ENCODE measurements around the gene ACTR2.
"Not testable (repeated sequence)": the region's sequence is repeated elsewhere in the genome, so short reads cannot be mapped to it uniquely, and the experiment has no call there.

ACTR2 gene

DNA sequence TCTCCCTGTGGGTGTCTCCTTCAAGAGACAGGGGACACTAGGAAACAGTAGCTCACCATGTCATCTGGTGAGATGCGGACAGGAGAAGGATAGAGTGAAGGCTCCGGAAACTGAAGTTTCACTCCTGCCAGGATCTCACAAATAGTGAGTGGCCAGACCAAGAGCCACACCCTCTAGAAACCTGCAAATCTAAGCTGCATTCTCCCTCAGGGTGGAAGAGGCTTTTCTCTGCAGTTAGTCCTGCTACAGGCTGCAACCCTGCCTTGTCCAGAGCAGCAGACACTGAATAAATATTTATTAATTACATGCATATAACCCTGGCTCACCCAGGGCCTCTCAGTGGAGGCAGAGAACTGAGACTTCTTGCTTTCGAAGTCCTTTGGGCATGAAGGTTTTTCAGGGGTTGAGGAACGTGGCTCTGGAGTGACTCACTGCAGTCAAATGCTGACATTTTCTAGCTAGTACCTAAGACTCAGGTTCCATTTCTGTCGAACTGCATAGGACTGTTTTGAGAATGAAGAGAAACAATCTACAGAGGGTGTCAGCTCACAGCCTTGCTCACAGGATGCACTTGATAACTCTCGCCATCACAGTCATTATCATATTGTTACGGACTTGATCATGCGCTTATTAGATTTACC is 87.3 kb downstream of the ACTR2 start:
- no peak for DNase-seq

DNA sequence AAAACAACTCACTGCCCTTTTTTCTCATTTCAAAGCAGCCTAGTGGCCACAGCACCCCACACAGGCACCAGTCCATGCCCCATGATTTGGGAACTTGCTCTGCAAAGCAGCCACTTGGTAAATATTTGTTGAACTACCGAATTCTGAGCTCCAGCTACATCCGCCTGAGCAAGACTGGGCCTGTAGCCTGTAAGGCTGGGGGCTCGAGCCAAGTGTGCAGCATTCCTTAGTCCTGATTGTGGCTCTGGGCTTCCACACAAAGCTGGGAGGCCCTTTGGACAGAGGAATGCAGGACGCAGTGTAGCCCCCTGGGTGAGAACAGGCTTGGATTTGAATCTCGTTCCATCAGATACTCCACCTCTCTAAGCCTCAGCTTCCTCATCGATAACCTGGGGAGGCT is 88.4 kb downstream of the ACTR2 start:
- DNase-seq, result no peak

DNA sequence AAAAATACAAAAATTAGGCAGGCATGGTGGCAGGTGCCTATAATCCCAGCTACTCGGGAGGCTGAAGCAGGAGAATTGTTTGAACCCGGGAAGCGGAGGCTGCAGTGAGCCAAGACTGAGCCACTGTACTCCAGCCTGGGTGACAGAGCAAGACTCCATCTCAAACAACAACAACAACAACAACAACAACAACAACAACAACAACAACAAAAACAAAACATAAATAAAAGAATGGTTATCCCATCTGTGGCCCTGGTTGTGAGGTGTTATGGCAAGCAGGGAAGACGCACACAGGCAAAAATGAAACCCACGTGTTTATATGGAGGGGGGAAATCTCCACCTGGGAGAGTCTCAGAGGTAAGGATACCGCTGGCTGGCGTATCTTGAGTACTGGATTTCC is 89.7 kb downstream of the ACTR2 start:
- not testable (repeated sequence) for DNase-seq

DNA sequence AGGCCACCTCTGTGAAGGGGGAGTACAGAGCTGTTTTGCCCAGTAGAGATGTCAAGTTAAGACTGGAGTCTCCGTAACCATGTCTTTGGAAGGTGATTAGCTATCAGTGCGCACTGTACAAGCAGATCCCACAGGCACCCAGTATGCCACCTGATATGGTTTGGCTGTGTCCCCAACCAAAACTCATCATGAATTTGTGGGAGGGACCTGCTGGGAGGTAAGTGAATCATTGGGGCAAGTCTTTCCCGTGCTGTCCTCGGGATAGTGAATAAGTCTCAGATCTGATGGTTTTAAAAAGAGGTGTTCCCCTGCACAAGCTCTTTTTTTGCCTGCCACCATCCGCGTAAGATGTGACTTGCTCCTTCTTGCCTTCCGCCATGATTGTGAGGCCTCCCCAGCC is 90.2 kb downstream of the ACTR2 start:
- DNase-seq, result no peak

DNA sequence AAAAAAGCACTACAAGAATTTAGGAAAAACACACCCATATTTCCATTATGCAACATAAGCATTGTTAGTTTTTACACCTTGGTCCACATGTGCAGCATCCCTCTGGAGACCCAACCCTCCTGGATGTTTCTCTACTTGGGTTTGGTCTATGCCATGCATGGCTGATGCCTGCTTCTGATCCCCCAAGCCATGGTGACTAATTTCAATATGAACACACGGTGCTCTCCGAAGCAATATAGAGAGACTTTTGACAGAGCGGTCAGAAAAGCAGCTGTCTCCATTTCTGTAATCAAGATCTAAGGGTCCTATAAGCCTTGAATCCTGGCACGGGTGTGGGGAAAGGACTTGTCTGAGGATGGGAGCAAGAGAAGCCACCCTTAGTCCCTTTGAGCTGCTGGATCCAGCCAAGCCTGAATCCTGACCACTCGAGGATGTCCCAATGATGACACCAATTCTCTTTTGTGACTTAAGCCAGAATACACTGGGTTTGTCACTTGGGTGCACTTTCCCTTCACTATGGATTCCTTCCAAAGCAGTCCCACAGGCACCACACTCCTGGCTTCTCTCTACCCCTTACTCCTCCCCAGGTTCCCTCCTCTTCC is 91.5 kb downstream of the ACTR2 start:
- no peak for DNase-seq

DNA sequence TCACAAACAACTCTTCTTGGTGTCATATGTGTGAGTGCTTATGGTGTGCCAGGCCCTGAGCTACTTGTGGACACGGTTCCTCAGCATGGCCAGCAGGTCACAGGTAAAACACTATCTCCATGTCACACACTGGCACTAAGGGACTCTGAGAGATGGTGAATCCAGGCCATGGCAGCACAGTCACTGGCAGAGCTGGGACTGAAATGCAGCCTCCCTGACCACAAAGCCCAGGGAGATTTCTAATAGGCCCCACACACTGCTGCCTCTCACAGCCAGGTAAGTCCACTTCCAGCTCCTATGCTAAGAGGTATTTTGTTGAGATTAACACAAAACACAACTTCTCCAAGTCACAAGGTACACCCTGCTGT is 92.0 kb downstream of the ACTR2 start:
- no peak for DNase-seq

DNA sequence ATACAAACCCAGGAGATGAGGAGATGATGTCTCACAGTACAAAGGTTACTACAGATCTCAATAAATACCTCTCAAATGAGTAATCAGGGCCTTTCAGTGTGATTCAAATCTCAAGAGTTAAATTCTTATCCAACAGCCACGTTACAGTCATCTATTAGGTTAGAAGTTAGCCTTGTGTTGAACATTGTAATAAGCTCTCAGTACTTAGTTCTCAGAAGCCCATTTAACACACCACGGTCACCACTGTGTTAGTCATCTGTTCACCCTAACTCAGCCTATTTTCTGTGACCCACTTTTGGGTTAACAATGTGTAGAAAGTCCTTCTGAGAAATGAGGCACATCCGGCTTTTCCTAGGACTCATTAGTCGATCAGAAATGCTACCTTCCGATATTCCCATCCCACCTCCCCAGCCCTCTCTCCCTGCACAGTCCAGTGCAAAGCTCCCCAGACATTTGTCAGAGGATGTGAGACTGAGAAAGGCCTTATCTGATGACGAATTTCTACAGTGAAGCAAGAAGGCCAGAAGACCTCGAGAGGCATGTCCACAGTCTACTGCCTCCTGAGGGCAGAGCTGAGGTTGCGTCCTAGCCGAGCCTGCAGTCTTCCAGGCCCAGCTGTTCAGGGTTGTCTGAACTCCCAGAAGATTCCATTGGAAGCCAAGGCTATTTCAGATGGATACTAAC is 92.6 kb downstream of the ACTR2 start:
- DNase-seq, result no peak
